Measurements from ENCODE around the gene MAP3K3.

DNA sequence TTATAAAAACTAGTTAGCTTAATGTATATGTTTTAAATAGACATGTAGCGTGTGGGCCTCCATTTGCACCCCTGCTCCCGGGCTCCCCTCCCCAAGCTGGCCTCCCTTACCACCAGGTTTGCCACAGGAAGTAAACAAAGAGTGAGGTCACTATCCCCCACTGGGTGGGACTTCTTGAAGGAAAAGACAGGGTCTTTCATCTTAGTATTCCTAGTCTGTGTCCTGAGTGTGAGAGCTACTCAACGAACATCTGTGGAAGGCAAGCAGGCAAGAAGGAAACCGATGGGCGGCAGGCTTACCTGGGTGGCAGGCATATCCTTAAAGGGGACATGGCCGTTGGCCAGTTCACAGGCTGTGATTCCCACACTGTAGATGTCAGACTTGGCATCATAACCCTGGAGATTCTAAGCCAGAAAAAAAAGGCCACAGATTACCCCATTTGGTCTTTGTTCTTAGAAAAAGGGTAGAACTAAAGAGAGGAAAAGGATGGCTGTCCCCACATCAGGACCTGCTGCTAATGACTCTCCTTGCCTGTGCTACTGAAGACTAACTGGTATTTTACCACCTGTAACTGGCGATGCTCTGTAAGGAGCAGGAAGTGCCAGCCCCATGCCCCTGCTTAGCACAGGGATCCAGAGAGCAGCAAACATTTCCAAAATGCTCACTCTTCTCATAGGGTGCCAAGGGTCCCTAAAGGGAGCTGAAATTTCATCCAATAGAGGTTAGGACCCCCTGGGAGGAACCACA lies 84.3 kb downstream of the MAP3K3 start:
- TF ChIP-seq, protein P1, sequence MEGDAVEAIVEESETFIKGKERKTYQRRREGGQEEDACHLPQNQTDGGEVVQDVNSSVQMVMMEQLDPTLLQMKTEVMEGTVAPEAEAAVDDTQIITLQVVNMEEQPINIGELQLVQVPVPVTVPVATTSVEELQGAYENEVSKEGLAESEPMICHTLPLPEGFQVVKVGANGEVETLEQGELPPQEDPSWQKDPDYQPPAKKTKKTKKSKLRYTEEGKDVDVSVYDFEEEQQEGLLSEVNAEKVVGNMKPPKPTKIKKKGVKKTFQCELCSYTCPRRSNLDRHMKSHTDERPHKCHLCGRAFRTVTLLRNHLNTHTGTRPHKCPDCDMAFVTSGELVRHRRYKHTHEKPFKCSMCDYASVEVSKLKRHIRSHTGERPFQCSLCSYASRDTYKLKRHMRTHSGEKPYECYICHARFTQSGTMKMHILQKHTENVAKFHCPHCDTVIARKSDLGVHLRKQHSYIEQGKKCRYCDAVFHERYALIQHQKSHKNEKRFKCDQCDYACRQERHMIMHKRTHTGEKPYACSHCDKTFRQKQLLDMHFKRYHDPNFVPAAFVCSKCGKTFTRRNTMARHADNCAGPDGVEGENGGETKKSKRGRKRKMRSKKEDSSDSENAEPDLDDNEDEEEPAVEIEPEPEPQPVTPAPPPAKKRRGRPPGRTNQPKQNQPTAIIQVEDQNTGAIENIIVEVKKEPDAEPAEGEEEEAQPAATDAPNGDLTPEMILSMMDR (IDR thresholded peaks at IDR 0.05 in 4 of 5, conservative IDR thresholded peaks at IDR 0.05 in 1 of 5), result no peak
- no peak for TF ChIP-seq POLR2A (IDR thresholded peaks at IDR 0.05)

All from gastrocnemius medialis (tissue), 4 donors.